GM12878 (cell line): ENCODE results near the gene MPP2. TPM values are rescaled to one million over a fixed set of nuclear protein-coding genes. Genes with fewer than 3 reads are reported as not detected.

Experiments used
- ATAC-seq: fragments of 200-7000 bp; cut with Tn5 transposase; 3 replicates; pipeline ENCODE4 v1.9.1; 2020; ENCODE audit warnings: mild to moderate bottlenecking, moderate library complexity
- BruUV-seq: library from RNA; stranded (reverse); fragments of 400-500 nt; replicated peaks from 2 replicates; lab custom pipeline; 2021; lab: Mats Ljungman, UMichigan
- CTCF ChIA-PET: fragments of 300-600 bp; sonication (Branson Sonifier 250); formaldehyde crosslinking; extraction: SDS; loops from one replicate; lab custom pipeline; 2021; ENCODE audit warnings: inconsistent platforms; lab: Yijun Ruan, JAX
- POLR2A ChIA-PET: fragments of 350-600 bp; formaldehyde crosslinking; extraction: SDS; loops from one replicate; lab custom pipeline; 2021; ENCODE audit warnings: inconsistent platforms; lab: Charles Lee
- RAD21 ChIA-PET: fragments of 300-600 bp; sonication (Branson Sonifier 250); formaldehyde crosslinking; loops from one replicate; lab custom pipeline; 2023; ENCODE audit warnings: antibody characterized with exemption; ENCODE audit not compliant: unreplicated experiment; lab: Charles Lee
- SMC1A ChIA-PET: fragments of 300-600 bp; sonication (Branson Sonifier 250); formaldehyde crosslinking; loops from one replicate; lab custom pipeline; 2023; ENCODE audit not compliant: unreplicated experiment, uncharacterized antibody; lab: Charles Lee
- DNase-seq: peaks from one replicate; pipeline ENCODE4 v3.0.0-alpha.2; 2011; ENCODE audit warnings: low read depth, low spot score
- FAIRE-seq: peaks from 3 replicates; lab custom pipeline; 2011; peaks lifted over from hg19 to GRCh38; lab: Jason Lieb, UNC
- H2AFZ ChIP-seq: 2 replicates; pipeline ENCODE4 v1.6.0; 2011; ENCODE audit warnings: low read depth, low read length, control low read depth; ENCODE audit not compliant: control insufficient read depth
- H3K27ac ChIP-seq: 2 replicates; pipeline ENCODE4 v1.5.1; 2011; ENCODE audit warnings: control low read depth; ENCODE audit not compliant: control insufficient read depth, insufficient read depth
- H3K27me3 ChIP-seq, 2 experiments: replicated peaks in 1 of 2; 2 replicates each; pipeline versions ENCODE4 v1.6.0 to v1.6.1; 2011; ENCODE audit warnings: low read length in 1 of 2; ENCODE audit not compliant: control insufficient read depth in 2 of 2, insufficient read depth in 2 of 2
- H3K36me3 ChIP-seq, 2 experiments: 2 replicates each; pipeline ENCODE4 v1.5.1; 2011; ENCODE audit warnings: low read length in 1 of 2; ENCODE audit not compliant: control insufficient read depth in 2 of 2, insufficient read depth in 2 of 2
- H3K4me1 ChIP-seq: 2 replicates; pipeline ENCODE4 v1.6.1; 2011; ENCODE audit warnings: mild to moderate bottlenecking, low read length, moderate library complexity, mixed read lengths; ENCODE audit not compliant: control insufficient read depth, insufficient read depth
- H3K4me2 ChIP-seq: 2 replicates; pipeline ENCODE4 v1.6.0; 2011; ENCODE audit warnings: control low read depth; ENCODE audit not compliant: control insufficient read depth, insufficient read depth
- H3K4me3 ChIP-seq: fragments of 200-600 bp; sonication (generic); 2 replicates; pipeline ENCODE4 v1.5.1; 2016
- H3K79me2 ChIP-seq: 2 replicates; pipeline ENCODE4 v1.6.0; 2011; ENCODE audit warnings: low read length; ENCODE audit not compliant: control insufficient read depth, insufficient read depth
- H3K9ac ChIP-seq: 2 replicates; pipeline ENCODE4 v1.8.0; 2011; ENCODE audit warnings: low read length, control low read depth, mixed read lengths; ENCODE audit not compliant: control insufficient read depth, insufficient read depth
- H3K9me3 ChIP-seq: replicated peaks from 3 replicates; pipeline ENCODE4 v1.5.1; 2011; ENCODE audit warnings: mild to moderate bottlenecking, low read length; ENCODE audit not compliant: control insufficient read depth, insufficient read depth
- H4K20me1 ChIP-seq: 2 replicates; pipeline ENCODE4 v1.6.0; 2011; ENCODE audit not compliant: control insufficient read depth, insufficient read depth
- BCL11A ChIP-seq: IDR thresholded peaks from 2 replicates; pipeline ENCODE4 v1.6.1; 2011; ENCODE audit warnings: low read depth, low read length
- BCLAF1 ChIP-seq: fragments of 450-650 bp; IDR thresholded peaks from 2 replicates; pipeline ENCODE4 v1.6.1; 2017; ENCODE audit warnings: antibody characterized with exemption, mild to moderate bottlenecking, moderate library complexity
- CREM ChIP-seq: IDR thresholded peaks from 2 replicates; pipeline ENCODE4 v1.6.1; 2014; ENCODE audit warnings: antibody characterized with exemption, low read depth
- E4F1 ChIP-seq: fragments of 450-650 bp; IDR thresholded peaks from 2 replicates; pipeline ENCODE4 v1.6.1; 2018; ENCODE audit warnings: borderline replicate concordance, mild to moderate bottlenecking; ENCODE audit not compliant: partially characterized antibody
- EGR1 ChIP-seq, 2 experiments: IDR thresholded peaks; 1 replicate in 1 of 2; 2 replicates in 1 of 2; pipeline ENCODE4 v1.6.1; 2011 to 2012; ENCODE audit warnings: low read depth in 2 of 2, low read length in 2 of 2, borderline replicate concordance in 1 of 2, mild to moderate bottlenecking in 1 of 2, moderate library complexity in 1 of 2
- EP300 ChIP-seq, 2 experiments: fragments of 150-350 bp in 1 of 2; IDR thresholded peaks; 2 replicates each; pipeline ENCODE4 v1.6.1; 2011 to 2012; ENCODE audit warnings: low read depth in 2 of 2, low read length in 2 of 2, borderline replicate concordance in 1 of 2, improper control_type of control experiment in 1 of 2, inconsistent platforms in 1 of 2; ENCODE audit not compliant: control insufficient read depth in 1 of 2
- NFYA ChIP-seq: IDR thresholded peaks from 2 replicates; pipeline ENCODE4 v1.6.1; 2011; ENCODE audit warnings: low read depth, mild to moderate bottlenecking, low read length, improper control_type of control experiment, borderline replicate concordance
- NR2F1 ChIP-seq: fragments of 450-650 bp; conservative IDR thresholded peaks from 2 replicates; pipeline ENCODE4 v1.6.1; 2017; ENCODE audit warnings: mild to moderate bottlenecking
- PAX5 ChIP-seq: IDR thresholded peaks from 2 replicates; pipeline ENCODE4 v1.6.1; 2011; ENCODE audit warnings: low read depth, low read length, borderline replicate concordance
- USF2 ChIP-seq: IDR thresholded peaks from 2 replicates; pipeline ENCODE4 v1.6.1; 2011; ENCODE audit warnings: low read depth, low read length, improper control_type of control experiment, borderline replicate concordance
- WGBS: methylation state at CpG from one replicate; pipeline ENCODE4 v1.1.6; 2016; ENCODE audit warnings: low lambda C conversion rate; ENCODE audit not compliant: insufficient replicate concordance, insufficient coverage; ENCODE audit errors: missing lambda C conversion rate; 5-methylcytosine and 5-hydroxymethylcytosine counted together
- in situ Hi-C: fragments of 300-500 bp; cut with MboI; formaldehyde crosslinking; loops from 9 replicates; pipeline ENCODE4 v1.14.3; 2018; ENCODE audit warnings: mixed read lengths
- intact Hi-C: fragments of 100-400 bp; cut with micrococcal nuclease; formaldehyde crosslinking; loops from one replicate; pipeline ENCODE4 v1.14.2; 2022; ENCODE audit not compliant: unreplicated experiment
- polyA plus RNA-seq, 11 experiments: library from polyadenylated mRNA; depleted of rRNA in 4 of 11; unstranded in 6 of 11; stranded (reverse) in 5 of 11; fragments of >200 nt; fragmentation: Nextera tagmentation in 4 of 11; fragmentation: Illumina TruSeq in 1 of 11; extraction: Ambion mirVana in 4 of 11; extraction: Trizol in 1 of 11; gene quantifications; 1 replicate in 1 of 11; 2 replicates in 10 of 11; pipeline versions ENCODE4 v1.2.1 to v1.2.3, GENCODE V29; 2011 to 2016; ENCODE audit warnings: inconsistent platforms in 2 of 11, missing spikeins in 2 of 11, low read depth in 1 of 11
- total RNA-seq, 4 experiments: library from RNA; depleted of rRNA in 3 of 4; stranded (reverse); fragments of >200 nt in 3 of 4; fragmentation: Illumina TruSeq in 1 of 4; extraction: Trizol in 1 of 4; gene quantifications; 2 replicates each; pipeline versions ENCODE4 v1.2.1 to v1.2.3, GENCODE V29; 2013 to 2021
- TF ChIP-seq, protein P1 (sequence below): fragments of 450-650 bp; IDR thresholded peaks from 2 replicates; pipeline ENCODE4 v1.6.1; 2016; ENCODE audit warnings: mild to moderate bottlenecking

The MPP2 gene
- total and polyA plus RNA-seq, 10 of the 15 experiments (the other 5 are each of a cell fraction or from before 2014, with no cell fraction given): 0.02 to 0.23 (median 0.15) TPM; not detected in 2

GRCh38 chr17:43905400-43905984, 1.8 kb downstream of the MPP2 start (continued):
- no peak for TF ChIP-seq EGR1 (IDR thresholded peaks at IDR 0.05; ENCODE audit: borderline replicate concordance in 1 of 2, low read depth in 2 of 2, low read length in 2 of 2)
- TF ChIP-seq PAX5: no peak

GRCh38 chr17:43901861-43902589, 5.3 kb downstream of the MPP2 start:
- Histone ChIP-seq H3K27me3 (peaks cover 8 to 9% of the 10 kb centered on the region in 2 experiments; a peak in 3 of 4 replicates), H3K9me3 (no peaks in the 10 kb centered on the region), H3K79me2 (no peaks in the 10 kb centered on the region), H3K9ac (no peak overlapping the region), H4K20me1 (no peaks in the 10 kb centered on the region; the same call in 1 of the 2 replicates), H3K27ac (no peak overlapping the region), H2AFZ (no peak overlapping the region), H3K4me2 (no peak overlapping the region), H3K36me3 (no peaks in the 10 kb centered on the region; a peak in 1 of 4 replicates), H3K4me3 (no peak overlapping the region), H3K4me1 (0 out of 2 replicates have a peak, but pooled peaks cover 5% of the 10 kb centered on the region)
- intact Hi-C loops (no loop called here), in situ Hi-C loops (no loop called here)
- no peak for DNase-seq
- ATAC-seq: no peak
- BruUV-seq: no TSS peak
- FAIRE-seq: no peak
- 4% methylated on average over 6 of the region's 7 CpGs for WGBS
- ChIA-PET SMC1A (no interaction called here), RAD21 (no interaction called here), POLR2A (no interaction called here), CTCF (interaction anchor here (0.7 kb wide), 1 partner anchor 84 kb away, joined by 3 read pairs; no protein-coding TSS in a partner anchor)
- TF ChIP-seq E4F1 (no peak), CREM (no peak), BCLAF1 (no peak), NR2F1 (no peak), EP300 (IDR thresholded peaks at IDR 0.05; ENCODE audit: borderline replicate concordance in 1 of 2, control insufficient read depth in 1 of 2, low read depth in 2 of 2, low read length in 2 of 2) (no peak), NFYA (no peak), BCL11A (no peak), USF2 (no peak)
- TF ChIP-seq, protein P1, sequence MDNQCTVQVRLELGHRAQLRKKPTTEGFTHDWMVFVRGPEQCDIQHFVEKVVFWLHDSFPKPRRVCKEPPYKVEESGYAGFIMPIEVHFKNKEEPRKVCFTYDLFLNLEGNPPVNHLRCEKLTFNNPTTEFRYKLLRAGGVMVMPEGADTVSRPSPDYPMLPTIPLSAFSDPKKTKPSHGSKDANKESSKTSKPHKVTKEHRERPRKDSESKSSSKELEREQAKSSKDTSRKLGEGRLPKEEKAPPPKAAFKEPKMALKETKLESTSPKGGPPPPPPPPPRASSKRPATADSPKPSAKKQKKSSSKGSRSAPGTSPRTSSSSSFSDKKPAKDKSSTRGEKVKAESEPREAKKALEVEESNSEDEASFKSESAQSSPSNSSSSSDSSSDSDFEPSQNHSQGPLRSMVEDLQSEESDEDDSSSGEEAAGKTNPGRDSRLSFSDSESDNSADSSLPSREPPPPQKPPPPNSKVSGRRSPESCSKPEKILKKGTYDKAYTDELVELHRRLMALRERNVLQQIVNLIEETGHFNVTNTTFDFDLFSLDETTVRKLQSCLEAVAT: no peak
